HG03354 (cell line): ENCODE data around the gene TCF25.
"Not testable (repeated sequence)": the region's sequence is repeated elsewhere in the genome, so short reads cannot be mapped to it uniquely, and the experiment has no call there.

ENCODE experiments used
- ATAC-seq: cut with Tn5 transposase; IDR thresholded peaks from one replicate; pipeline ENCODE4 v1.9.1; 2021; ENCODE audit warnings: mild to moderate bottlenecking; ENCODE audit not compliant: unreplicated experiment, poor library complexity, severe bottlenecking

The TCF25 gene

DNA sequence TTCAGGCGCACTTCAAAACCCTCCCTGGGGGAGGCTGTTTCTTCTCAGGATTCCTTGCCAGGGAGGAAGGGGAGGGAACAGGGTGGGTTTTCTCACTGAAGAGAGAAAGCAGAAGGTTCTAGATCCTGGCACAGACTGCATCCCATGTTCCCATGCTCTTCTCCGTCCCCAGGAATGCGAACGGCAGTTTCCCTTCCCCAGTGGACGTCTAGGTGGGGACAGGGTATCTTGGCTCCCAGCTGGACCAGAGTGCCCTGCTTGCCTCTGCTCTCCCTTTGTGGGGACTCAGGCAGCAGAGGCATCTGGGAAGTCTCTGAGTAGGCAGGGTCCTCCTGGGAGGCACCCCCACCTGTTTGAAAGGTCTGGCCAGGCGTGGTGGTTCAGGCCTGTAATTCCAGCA is 3.0 kb upstream of the TCF25 start:
- no peak for ATAC-seq

DNA sequence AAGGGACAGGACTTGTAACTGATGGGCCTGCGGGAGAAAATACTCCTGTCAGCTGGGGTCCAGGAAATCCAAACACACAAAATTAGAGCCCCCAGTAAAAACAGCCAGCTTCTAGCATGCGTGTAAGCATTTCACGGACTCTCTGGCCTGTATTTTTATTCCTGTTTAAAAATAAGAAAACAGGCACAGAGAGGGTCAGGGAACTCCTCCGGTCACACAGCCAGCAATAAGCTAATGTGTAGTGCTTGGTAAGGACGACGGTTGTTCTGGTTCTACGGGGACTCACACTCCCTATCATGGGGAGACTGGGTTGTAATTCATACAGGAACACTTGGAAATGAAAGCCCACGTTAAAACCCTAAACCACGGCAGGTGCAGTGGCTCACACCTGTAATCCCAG is 1.5 kb upstream of the TCF25 start:
- no peak for ATAC-seq

DNA sequence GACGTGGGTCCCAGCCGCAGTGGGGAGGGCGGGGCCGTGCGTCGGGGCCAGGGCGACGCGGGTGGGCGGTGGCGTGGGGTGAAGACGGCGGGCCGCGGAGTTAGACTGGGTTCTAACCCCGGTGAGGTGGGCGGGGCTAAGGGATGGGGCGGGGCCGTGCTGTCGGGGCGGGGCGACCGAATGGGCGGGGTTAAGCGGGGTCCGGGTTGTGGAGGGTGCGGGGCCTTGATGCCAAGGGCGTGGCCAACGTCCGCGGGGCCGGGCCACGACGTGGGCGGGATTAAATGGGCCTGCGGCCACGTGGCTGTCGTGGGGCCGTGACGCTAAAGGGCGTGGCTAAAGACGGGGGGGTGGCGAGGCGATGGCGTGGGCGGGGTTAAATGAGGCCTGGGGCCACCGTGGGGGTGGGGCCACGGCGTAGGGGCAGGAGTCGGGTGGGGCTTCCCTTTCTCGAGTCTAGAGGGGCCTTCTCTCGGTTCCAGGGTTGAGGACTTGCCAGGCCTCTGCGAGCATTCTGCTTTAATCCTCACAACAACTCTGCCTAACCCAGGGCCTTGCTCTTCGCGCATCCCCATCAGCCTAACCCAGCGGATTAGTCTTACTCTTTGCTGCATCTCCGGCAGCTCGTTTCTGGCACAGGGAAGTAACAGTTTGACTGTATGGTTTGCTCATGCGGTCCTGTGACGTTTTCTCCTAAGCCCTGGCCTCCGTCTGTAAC is 739 bp downstream of the TCF25 start:
- peak; percentile 73 for ATAC-seq

DNA sequence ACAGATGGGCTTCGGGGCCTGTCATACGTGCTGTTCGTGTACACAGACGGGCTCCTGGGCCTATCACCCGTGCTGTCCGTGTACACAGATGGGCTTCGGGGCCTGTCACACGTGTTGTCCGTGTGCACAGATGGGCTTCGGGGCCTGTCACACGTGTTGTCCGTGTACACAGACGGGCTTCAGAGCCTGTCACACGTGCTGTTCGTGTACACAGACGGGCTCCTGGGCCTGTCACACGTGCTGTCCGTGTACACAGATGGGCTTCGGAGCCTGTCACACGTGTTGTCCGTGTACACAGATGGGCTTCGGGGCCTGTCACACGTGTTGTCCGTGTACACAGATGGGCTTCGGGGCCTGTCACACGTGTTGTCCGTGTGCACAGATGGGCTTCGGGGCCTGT is 5.7 kb downstream of the TCF25 start:
- ATAC-seq = not testable (repeated sequence)

DNA sequence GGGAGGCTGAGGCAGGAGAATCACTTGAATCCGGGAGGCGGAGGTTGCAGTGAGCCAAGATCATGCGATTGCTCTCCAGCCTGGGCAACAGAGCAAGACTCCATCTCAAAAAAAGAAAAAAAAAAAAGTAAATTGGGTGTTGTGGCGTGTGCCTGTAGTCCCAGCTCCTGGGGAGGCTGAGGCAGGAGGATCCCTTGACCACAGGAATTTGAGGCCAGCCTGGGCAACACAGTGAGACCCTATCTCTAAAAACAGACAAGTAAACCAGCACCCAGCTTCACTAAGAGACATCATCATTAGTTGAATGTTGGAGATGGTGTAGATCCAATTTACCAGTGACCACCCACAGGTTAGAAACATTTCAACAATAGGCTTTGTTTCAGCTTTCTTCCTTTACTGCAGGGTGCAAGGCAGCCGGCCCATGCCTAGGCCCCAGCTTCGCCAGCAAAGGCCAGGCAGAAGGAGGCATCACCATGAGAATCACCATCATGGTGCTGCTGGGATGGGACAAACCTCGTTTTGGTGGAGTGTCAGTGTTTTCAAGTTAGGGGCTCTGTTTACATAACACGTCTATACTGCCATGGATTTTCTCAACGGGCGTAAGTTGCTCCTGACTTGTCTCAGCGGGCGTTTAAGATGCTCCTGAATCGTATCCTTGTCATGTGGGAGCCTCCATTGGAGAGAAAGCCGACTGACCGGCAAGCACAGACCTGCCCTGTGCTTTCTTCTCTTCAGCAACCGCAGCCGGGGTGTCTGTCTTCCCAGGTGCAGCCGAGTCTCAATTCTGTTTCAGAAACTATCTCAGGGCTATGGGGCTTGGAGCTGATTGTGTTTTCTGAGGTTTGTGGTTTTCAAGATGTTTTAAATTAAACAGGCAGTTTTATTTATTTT is 7.3 kb downstream of the TCF25 start:
- no peak for ATAC-seq

DNA sequence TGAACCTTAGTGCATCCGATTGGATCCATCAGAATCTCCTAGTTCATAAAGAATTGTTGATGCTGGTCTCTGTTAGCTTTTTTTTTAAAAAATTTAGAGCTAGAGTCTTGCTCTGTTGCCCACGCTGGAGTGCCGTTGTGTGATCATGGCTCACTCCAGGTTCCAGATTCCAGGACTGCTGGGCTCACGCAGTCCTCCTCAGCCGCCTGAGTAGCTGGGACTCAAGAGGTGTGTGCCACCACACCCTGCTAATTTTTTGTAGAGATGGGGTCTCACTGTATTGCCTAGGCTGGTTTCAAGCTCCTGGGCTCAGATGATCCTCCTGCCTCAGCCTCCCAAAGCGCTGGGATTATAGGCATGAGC is 8.0 kb downstream of the TCF25 start:
- no peak for ATAC-seq

DNA sequence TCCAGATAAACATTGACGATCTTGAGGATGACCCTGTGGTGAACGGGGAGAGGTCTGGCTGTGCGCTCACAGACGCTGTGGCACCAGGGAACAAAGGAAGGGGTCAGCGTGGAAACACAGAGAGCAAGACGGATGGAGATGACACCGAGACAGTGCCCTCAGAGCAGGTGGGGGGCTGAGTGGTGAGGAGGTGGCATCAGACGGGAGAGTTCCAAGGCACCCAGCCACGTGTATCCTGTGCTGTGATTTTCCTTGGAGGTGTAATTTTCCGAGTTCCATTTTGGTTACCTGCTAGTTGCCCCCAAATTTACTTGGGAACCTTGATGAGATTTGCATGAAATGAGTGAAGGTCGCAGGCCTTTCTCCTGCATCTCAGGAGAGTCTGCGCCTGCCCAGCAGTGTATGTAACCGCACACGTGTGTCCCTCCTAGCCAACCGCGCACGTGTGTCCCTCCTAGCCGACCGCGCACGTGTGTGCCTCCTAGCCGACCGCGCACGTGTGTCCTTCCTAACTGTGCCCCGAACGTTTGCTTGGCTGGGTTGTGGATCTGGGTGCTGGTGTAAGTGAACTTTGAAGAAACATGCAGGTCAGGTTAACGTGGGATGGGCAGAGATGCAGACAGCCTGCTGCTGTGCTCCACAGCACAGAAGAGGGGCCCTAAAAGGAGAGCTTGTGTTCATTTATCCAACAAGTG is 10.1 kb downstream of the TCF25 start:
- ATAC-seq = no peak

DNA sequence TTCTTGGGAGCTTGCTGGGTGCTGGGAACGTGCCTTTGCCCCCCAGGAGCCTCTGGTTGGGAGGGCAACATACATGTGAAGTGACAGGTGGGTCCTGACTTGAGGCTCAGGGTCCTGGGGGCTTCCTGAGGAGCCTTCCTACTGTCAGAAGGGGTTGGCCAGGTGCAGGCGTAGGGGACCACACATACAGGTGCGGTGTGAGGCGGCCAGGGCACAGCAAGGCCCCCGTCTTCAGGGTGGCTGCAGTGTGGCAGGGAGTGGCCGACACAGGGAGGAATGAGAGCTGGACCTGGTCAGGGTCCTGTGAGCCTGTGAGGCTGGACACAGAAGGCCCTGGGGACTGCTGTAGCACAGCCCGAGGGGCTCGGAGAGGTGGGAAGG is 10.6 kb downstream of the TCF25 start:
- ATAC-seq = no peak

DNA sequence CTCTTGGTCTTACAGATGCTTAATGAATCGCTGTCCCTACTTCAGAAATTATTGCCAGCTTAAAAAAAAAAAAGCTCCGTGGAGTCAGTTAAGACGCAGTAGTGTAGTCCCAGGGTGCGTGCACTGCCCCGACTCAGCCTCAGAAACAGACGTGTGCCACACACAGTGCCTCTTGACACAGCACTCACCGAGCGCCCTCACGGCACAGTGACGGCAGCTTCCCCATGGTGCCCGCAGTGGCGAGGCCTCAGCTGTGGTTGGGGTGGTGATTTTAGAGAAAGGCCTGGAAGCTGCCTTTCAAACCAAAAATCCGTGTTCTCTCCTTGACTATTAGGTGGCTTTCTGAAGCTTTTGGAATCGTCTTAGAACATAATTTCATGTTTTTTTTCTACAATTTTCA is 13.9 kb downstream of the TCF25 start:
- no peak for ATAC-seq

DNA sequence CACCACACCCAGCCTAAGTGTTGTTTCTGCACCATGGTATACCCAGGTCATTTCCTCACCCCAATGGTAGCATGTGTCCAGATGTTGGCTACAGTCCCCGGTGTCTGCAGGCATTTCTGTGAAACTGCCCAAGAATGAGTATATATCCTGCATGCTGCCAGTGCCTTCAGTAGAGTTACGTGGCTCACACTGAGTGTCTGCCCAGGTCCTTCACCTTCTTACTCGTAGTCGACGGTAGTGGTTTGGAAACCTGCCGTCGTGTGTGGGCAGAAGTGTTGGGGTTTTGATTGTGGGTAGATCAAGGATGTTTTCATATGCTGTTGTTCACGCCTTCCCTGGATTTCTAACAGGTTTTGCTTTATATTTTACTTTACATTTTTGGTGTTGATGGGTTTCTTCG is 16.8 kb downstream of the TCF25 start:
- no peak for ATAC-seq

DNA sequence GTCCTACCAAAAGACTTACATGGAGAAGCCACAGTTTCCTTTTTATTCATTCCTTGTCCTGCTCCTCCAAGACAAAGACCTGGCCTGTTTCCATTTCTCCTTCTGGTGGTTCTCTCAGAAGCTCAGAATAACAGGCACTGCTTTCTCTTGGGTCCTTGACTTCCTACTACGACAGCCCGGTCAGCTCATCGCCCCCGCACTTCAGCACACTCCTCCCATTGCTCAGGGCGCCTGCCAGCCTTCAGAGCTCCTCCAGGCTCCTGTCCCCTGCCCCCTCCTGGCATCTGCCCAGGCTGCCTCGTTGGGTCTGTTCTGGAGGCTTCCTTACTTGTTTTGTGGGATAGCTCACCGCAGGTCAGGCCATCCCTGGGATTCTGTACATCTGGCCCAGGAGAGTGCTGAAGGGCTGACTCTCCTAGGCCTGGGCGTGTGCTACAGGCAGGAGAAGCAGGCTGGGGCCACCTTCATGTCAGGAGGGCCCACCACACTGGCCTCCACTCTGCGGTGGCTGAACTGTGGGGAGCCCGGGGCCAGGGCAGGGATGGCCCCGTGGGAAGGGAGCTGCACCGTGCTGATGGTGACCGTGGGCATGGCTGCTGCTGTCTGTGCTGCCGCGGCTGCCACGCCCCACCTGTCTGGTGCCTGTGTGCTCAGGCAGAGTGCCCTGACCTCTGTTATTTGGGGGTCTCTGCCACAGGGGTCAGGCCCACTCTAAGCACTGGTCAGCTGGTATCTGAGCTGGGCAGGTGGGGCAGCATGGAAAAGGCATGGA is 17.7 kb downstream of the TCF25 start:
- ATAC-seq = no peak

DNA sequence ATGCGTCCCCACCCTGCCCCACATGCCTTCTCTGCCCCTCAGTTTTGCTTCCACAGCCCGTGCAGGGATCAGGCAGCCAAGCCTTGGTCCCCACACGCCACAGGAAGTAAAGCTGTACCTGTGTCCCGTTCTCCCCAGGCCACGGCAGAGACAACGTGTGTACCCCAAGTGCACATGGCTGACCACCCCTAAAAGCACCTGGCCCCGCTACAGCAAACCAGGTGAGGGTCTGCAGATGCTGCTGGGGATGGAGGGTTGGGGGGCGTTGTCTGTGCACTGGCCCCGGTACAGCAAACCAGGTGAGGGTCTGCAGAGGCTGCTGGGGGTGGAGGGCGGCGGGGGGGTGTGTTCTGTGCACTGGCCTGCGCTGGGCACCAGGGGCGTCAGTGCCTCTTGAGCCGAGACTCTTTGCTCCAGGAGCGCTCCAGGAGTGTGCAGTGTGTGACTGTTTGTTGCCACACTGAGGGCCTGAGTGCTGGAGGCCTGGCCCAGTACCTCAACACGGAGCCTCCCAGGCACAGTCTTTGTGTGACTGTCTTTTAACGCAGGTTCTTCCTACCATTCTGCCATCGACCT is 18.8 kb downstream of the TCF25 start:
- no peak for ATAC-seq

DNA sequence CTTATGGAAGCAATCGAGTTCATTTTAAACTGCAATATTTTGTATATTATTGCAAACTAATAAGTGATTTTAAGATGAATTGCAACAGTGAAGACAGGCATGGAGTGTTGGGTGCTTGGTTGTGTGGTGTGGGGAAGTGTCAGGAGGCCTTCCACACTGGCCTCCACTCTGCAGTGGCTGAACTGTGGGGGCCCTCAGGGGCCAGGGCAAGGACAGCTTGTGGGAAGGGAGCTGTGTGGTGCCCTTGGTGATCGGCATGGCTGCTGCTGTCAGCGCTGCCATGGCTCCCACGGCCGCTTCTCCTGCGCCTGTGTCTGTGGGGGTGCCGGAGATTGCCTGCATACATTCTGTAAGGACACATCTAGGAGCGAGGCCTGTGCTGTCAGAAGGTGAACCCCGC is 19.2 kb downstream of the TCF25 start:
- ATAC-seq = no peak

DNA sequence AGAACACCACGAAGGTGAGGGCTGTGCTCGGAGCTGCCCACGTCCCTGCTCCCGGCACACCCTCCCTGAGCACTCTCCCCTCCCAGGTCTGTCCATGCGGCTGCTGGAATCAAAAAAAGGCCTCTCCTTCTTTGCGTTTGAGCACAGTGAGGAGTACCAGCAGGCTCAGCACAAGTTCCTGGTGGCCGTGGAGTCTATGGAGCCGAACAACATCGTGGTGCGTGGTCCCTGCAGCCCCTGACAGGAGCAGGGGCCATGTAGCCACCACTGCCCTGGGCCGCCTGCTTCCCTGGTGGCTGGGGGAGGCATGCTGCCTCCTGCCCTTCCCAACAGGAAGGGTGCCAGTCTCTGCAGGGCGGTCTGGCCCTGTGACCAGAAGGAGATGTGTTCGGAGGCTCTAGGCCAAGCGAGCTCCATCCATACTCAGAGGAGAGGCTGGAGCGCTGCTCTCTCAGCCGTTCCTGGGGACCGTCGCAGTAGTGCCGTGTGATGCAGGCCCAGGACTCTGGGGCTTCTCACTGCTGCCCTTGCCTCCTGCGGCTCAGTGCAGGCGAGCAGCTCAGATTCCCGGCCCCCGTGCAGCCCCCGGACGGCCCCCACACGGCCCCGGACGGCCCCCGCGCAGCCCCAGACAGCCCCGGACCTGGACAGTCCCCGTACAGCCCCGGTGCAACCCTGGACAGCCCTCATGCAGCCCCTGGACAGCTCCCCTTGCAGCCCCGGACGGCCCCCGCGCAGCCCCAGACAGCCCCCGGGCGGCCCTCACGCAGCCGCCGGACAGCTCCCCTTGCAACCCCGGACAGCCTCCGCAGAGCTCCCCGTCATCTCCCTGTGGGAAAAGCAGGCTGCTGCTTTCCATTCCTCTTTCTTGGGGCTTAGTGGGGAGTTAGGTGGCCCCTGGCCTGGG is 20.5 kb downstream of the TCF25 start:
- ATAC-seq = no peak

DNA sequence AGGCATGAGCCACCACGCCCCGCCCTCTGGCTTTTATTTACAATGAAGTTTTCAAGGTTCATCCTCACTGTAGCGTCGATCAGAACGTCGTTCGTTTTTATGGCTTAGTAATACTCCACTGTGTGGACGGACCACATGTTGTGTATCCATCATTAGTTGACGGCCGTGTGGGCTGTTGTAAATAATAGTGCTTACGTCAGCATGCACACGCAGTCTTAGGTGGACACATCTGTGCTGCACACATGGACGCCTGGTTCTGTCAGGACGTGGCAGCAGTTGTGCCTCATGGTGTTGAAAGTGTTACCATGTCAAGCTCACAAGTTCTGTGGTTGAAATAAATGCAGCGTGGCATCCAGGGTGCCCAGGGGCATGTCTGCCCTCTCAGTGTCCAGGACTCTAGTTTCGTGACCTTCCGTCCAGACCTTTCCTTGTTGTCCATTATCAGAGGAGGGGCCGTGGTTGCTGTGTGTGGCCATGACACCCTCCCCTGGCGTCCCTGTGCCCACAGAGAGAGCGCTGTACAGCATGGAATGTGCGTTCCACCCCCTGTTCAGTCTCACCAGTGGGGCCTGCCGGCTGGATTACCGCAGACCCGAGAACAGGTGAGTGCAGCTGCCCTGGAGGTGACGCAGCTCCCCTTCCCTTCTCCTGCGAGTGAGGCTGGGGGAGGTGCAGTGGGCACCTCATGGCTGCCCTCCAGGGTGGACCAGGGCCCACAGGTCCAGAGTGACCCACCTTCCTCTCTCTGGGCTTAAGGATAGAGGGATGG is 22.3 kb downstream of the TCF25 start:
- ATAC-seq = no peak

DNA sequence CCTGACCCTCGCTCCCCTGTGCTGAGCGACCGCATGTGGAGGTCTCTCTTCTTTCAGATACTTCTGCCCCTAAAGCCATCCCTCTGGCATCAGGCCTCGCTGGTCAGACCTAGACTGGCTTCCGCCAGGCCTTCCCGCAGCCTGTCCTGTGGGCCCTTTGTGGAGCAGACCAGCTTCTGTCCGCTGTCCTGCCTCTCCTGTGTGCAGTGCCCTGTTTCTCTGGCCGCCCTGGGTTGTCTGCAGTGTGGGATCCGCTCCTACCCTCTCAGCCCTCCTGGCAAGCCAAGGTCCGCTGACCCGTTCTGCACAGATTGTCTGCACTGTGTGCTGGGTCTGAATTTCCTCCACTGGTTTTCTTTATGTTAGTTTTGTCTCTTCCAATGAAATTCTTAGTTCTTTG is 23.8 kb downstream of the TCF25 start:
- ATAC-seq = no peak

DNA sequence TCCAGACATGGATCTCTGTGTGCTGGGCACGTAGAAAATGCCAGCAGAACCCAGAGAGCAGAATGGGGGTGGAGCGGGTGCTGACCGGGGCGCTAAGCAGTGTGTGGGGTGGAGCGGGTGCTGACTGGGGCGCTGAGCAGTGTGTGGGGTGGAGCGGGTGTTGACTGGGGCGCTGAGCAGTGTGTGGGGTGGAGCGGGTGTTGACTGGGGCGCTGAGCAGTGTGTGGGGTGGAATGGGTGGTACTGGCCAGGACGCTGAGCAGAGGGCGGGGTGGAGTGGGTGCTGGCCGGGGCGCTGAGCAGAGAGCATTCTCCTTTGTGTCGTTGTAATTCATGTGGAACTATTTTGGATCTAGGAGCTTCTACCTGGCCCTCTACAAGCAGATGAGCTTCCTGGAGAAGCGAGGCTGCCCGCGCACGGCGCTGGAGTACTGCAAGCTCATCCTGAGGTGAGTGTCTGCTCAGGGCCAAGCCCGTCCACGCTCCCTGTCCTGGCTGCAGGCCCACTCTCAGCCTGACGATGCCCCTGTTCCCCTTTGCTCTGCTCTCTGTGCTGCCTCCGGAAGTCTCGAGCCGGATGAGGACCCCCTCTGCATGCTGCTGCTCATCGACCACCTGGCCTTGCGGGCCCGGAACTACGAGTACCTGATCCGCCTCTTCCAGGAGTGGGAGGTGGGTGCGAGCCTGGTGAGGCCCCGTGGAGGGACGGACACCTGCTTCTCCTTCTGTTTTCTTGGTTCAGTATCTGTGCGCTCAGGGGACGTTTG is 25.0 kb downstream of the TCF25 start:
- ATAC-seq = no peak
